Right lobe of liver (tissue), 6 donors: ENCODE measurements around the gene HERC3. TPM values are rescaled to one million over a fixed set of nuclear protein-coding genes. Genes with fewer than 3 reads are reported as not detected.
A peak's percentile ranks its signal among the peaks of the same experiment; 100 is the strongest.

Experiments used
- ATAC-seq, 4 donors: fragments of 200-7000 bp; cut with Tn5 transposase; one replicate each; pipeline ENCODE4 v1.9.1; 2020; ENCODE audit warnings: mild to moderate bottlenecking in 4 of 4, moderate library complexity in 4 of 4
- DNase-seq, 3 donors: peaks; one replicate each; pipeline ENCODE4 v3.0.0-alpha.2; 2020
- H3K27ac ChIP-seq, 3 donors: fragments of 200-600 bp; one replicate each; pipeline ENCODE4 v1.8.0; 2022
- H3K27me3 ChIP-seq, 2 donors: fragments of 200-600 bp; one replicate each; pipeline ENCODE4 v1.8.0; 2022
- H3K36me3 ChIP-seq, 4 donors: fragments of 200-600 bp; sonication (generic) in 1 of 4; one replicate each; pipeline versions ENCODE4 v1.5.1 to v1.8.0; 2017 to 2022; ENCODE audit warnings: control low read depth in 1 of 4
- H3K4me1 ChIP-seq, 4 donors: fragments of 200-600 bp; sonication (generic) in 1 of 4; one replicate each; pipeline versions ENCODE4 v1.5.1 to v1.8.0; 2017 to 2022; ENCODE audit warnings: control low read depth in 1 of 4
- H3K4me3 ChIP-seq, 3 donors: fragments of 200-600 bp; one replicate each; pipeline ENCODE4 v1.8.0; 2022
- H3K9me3 ChIP-seq, 4 donors: fragments of 200-600 bp; sonication (generic) in 1 of 4; one replicate each; pipeline versions ENCODE4 v1.5.1 to v1.8.0; 2017 to 2022; ENCODE audit warnings: control low read depth in 1 of 4
- CTCF ChIP-seq, 4 donors: fragments of 200-600 bp in 3 of 4; fragments of 450-650 bp in 1 of 4; IDR thresholded peaks; one replicate each; pipeline versions ENCODE4 v1.5.1 to v1.8.0; 2016 to 2022; ENCODE audit warnings: antibody characterized with exemption in 4 of 4, mild to moderate bottlenecking in 2 of 4
- POLR2A ChIP-seq: fragments of 450-650 bp; IDR thresholded peaks from one replicate; pipeline ENCODE4 v1.6.1; 2017; ENCODE audit warnings: antibody characterized with exemption, mild to moderate bottlenecking
- WGBS: methylation state at CpG from one replicate; pipeline ENCODE4 v1.1.6; 2018; ENCODE audit warnings: low coverage, low lambda C conversion rate; ENCODE audit not compliant: insufficient coverage; ENCODE audit errors: missing lambda C conversion rate; 5-methylcytosine and 5-hydroxymethylcytosine counted together
- intact Hi-C, 2 donors: fragments of 100-400 bp; cut with DNase I; formaldehyde crosslinking; loops; one replicate each; pipeline versions ENCODE4 v1.11.2 to v1.14.1; 2022
- total RNA-seq, 6 experiments: library from RNA; depleted of rRNA in 2 of 6; stranded (reverse); fragments of >200 nt in 2 of 6; fragmentation: NEBNext Ultra II Directional in 3 of 6; extraction: Animal tissue kit (Norgen Biotek cat#: 25700) in 3 of 6; gene quantifications; one replicate each; pipeline versions ENCODE4 v1.1.0 to v1.2.4, GENCODE V29; 2016 to 2023
- donor health status: DM: no; HTN: yes; CAD: no.
- donor health status: DM: no; HTN: no; CAD: no.
- donor health status: DM: no; HTN: no; CAD: no.
- donor health status: DM: no; HTN: yes; CAD: no.
- donor health status: DM: no; HTN: yes; CAD: no.

HERC3 gene
- total RNA-seq, 6 experiments from 2014 or later = 7.2 to 15.3 (median 10.9) TPM

- Histone ChIP-seq H3K4me3 (no peak overlapping the region), H3K36me3 (peaks cover 0 to 22% (median 5%) of the 10 kb centered on the region in 4 donors), H3K9me3 (no peaks in the 10 kb centered on the region), H3K4me1 (peaks cover 0 to 16% (median 6%) of the 10 kb centered on the region in 4 donors), H3K27me3 (no peaks in the 10 kb centered on the region), H3K27ac (no peak overlapping the region)
- WGBS = no CpG with 5 or more reads among the region's 2 CpGs
- intact Hi-C loops = no loop called here
- no peak for TF ChIP-seq CTCF (IDR thresholded peaks at IDR 0.05)
- no peak for TF ChIP-seq POLR2A
- DNase-seq (no peak), ATAC-seq (no peak)
Observed at GRCh38 chr4:88722828-88723227, 130.5 kb downstream of the HERC3 start.

- no peak for TF ChIP-seq CTCF (IDR thresholded peaks at IDR 0.05)
- no peak for TF ChIP-seq POLR2A
- no peak overlapping the region for H3K27ac ChIP-seq
- no peaks in the 10 kb centered on the region for H3K27me3 ChIP-seq
- peaks cover 0 to 36% (median 11%) of the 10 kb centered on the region in 4 donors for H3K36me3 ChIP-seq
- ATAC-seq (peak; percentile 48 to 64 (median 56)), DNase-seq (no peak)
- intact Hi-C loops = no loop called here
- H3K4me1 ChIP-seq = peaks cover 0 to 12% (median 6%) of the 10 kb centered on the region in 4 donors
- H3K9me3 ChIP-seq = no peaks in the 10 kb centered on the region
- no peak overlapping the region for H3K4me3 ChIP-seq
- WGBS = 43% methylated on average over 2 of the region's 2 CpGs
Observed at GRCh38 chr4:88724406-88724805, 132.1 kb downstream of the HERC3 start.

- H3K36me3 ChIP-seq = peaks cover 0 to 44% (median 15%) of the 10 kb centered on the region in 4 donors
Observed at GRCh38 chr4:88725143-88725542, 132.9 kb downstream of the HERC3 start.

GRCh38 chr4:88725986-88726385, 133.7 kb downstream of the HERC3 start:
- no peaks in the 10 kb centered on the region for H3K27me3 ChIP-seq
- 100% methylated on average over 2 of the region's 2 CpGs for WGBS
- no peak overlapping the region for H3K4me3 ChIP-seq
- H3K9me3 ChIP-seq = no peaks in the 10 kb centered on the region
- peaks cover 0 to 7% (median 3%) of the 10 kb centered on the region in 4 donors for H3K4me1 ChIP-seq
- DNase-seq = no peak
- no peak for TF ChIP-seq CTCF (IDR thresholded peaks at IDR 0.05)
- no peak for TF ChIP-seq POLR2A
- no peak overlapping the region for H3K27ac ChIP-seq
- ATAC-seq = no peak
- H3K36me3 ChIP-seq = peaks cover 0 to 52% (median 24%) of the 10 kb centered on the region in 4 donors
- intact Hi-C loops = no loop called here

More at GRCh38 chr4:88725143-88725542, 132.9 kb downstream of the HERC3 start:
- TF ChIP-seq CTCF (IDR thresholded peaks at IDR 0.05) (no peak), POLR2A (no peak)
- DNase-seq = no peak
- Histone ChIP-seq H3K27ac (no peak overlapping the region), H3K4me1 (peaks cover 0 to 12% (median 6%) of the 10 kb centered on the region in 4 donors), H3K9me3 (no peaks in the 10 kb centered on the region), H3K4me3 (no peak overlapping the region), H3K27me3 (no peaks in the 10 kb centered on the region)
- WGBS = 92% methylated on average over 4 of the region's 4 CpGs
- ATAC-seq = no peak
- intact Hi-C loops = no loop called here
